ENCODE results near the gene OGFRL1. TPM values are rescaled to one million over a fixed set of nuclear protein-coding genes. Genes with fewer than 3 reads are reported as not detected.
A peak's percentile ranks its signal among the peaks of the same experiment; 100 is the strongest.

OGFRL1 gene
- total RNA-seq (ENCODE audit: low replicate concordance), result 4.9 and 7.5 TPM in 2 replicates

- no peaks in the 10 kb centered on the region for H4K20me1 ChIP-seq (ENCODE audit: low read depth)
- DNase-seq (ENCODE audit: low spot score), result peak; percentile 86
- H3K36me3 ChIP-seq, result no peaks in the 10 kb centered on the region
- Mint-ChIP-seq H3K4me1 (peaks cover 30% of the 10 kb centered on the region), H3K4me3 (peak within 1 kb of the TSS; percentile 90), H3K9me3 (no peaks in the 10 kb centered on the region), H3K27ac (peak within 1 kb of the TSS; percentile 28), H3K27me3 (ENCODE audit: insufficient read depth, low read depth) (peaks cover 8% of the 10 kb centered on the region), H3K36me3 (peaks cover 9% of the 10 kb centered on the region)
- H3K9me3 ChIP-seq (ENCODE audit: low read depth), result no peaks in the 10 kb centered on the region
- peak within 1 kb of the TSS; percentile 83 for H3K4me3 ChIP-seq
- H3K9ac ChIP-seq, result no peak within 1 kb of the TSS
- no peak for TF ChIP-seq EZH2 (IDR thresholded peaks at IDR 0.05)
- no peaks in the 10 kb centered on the region for H3K4me1 ChIP-seq
- no peaks in the 10 kb centered on the region for H3K27me3 ChIP-seq
- peak within 1 kb of the TSS; percentile 100 for H2AFZ ChIP-seq (replicated peaks)
- peak within 1 kb of the TSS; percentile 91 for H3K4me2 ChIP-seq
- no peak within 1 kb of the TSS for H3K27ac ChIP-seq
- H3K79me2 ChIP-seq (ENCODE audit: low read depth), result no peaks in the 10 kb centered on the region
- H3F3A ChIP-seq (ENCODE audit: low read depth), result peaks cover 13% of the 10 kb centered on the region
Observed at GRCh38 chr6:71288228-71289038, at the start of gene OGFRL1. Gene OGFRL1 (plus strand): TSS chr6:71288811. CDS start chr6:71288937, 126 bp downstream.

GRCh38 chr6:71239694-71240093, 48.9 kb upstream of the OGFRL1 start:
- no peak overlapping the region for H3K4me3 ChIP-seq
- no peaks in the 10 kb centered on the region for H3K9me3 ChIP-seq (ENCODE audit: low read depth)
- H3K27me3 ChIP-seq, result no peaks in the 10 kb centered on the region
- H4K20me1 ChIP-seq (ENCODE audit: low read depth), result no peaks in the 10 kb centered on the region
- H3K4me2 ChIP-seq, result no peak overlapping the region
- Mint-ChIP-seq H3K4me1 (peaks cover 7% of the 10 kb centered on the region), H3K4me3 (no peak overlapping the region), H3K27me3 (ENCODE audit: insufficient read depth, low read depth) (peaks cover 4% of the 10 kb centered on the region), H3K36me3 (no peaks in the 10 kb centered on the region), H3K27ac (no peak overlapping the region), H3K9me3 (peaks cover 21% of the 10 kb centered on the region)
- no peaks in the 10 kb centered on the region for H3K4me1 ChIP-seq
- H3F3A ChIP-seq (ENCODE audit: low read depth), result no peaks in the 10 kb centered on the region
- H2AFZ ChIP-seq (replicated peaks), result no peak overlapping the region
- no peak overlapping the region for H3K9ac ChIP-seq
- H3K36me3 ChIP-seq, result no peaks in the 10 kb centered on the region
- no peak for TF ChIP-seq CTCF (IDR thresholded peaks at IDR 0.05)
- TF ChIP-seq EZH2phosphoT487 (IDR thresholded peaks at IDR 0.05), result no peak
- TF ChIP-seq EZH2 (IDR thresholded peaks at IDR 0.05), result no peak
- H3K27ac ChIP-seq, result no peak overlapping the region
- DNase-seq (ENCODE audit: low spot score), result no peak
- no peaks in the 10 kb centered on the region for H3K79me2 ChIP-seq (ENCODE audit: low read depth)

GRCh38 chr6:71245265-71246049, 43.2 kb upstream of the OGFRL1 start:
- Histone ChIP-seq H2AFZ (replicated peaks) (no peak overlapping the region), H3K9me3 (ENCODE audit: low read depth) (no peaks in the 10 kb centered on the region), H3K27ac (no peak overlapping the region), H3K4me1 (no peaks in the 10 kb centered on the region), H3K27me3 (no peaks in the 10 kb centered on the region), H3K79me2 (ENCODE audit: low read depth) (no peaks in the 10 kb centered on the region), H3K36me3 (no peaks in the 10 kb centered on the region), H3K4me2 (no peak overlapping the region), H3K9ac (no peak overlapping the region), H3K4me3 (no peak overlapping the region), H3F3A (ENCODE audit: low read depth) (no peaks in the 10 kb centered on the region), H4K20me1 (ENCODE audit: low read depth) (no peaks in the 10 kb centered on the region)
- Mint-ChIP-seq H3K27me3 (ENCODE audit: insufficient read depth, low read depth) (peaks cover 4% of the 10 kb centered on the region), H3K9me3 (peaks cover 26% of the 10 kb centered on the region), H3K4me3 (no peak overlapping the region), H3K27ac (no peak overlapping the region), H3K4me1 (peaks cover 24% of the 10 kb centered on the region), H3K36me3 (peaks cover 2% of the 10 kb centered on the region)
- no peak for DNase-seq (ENCODE audit: low spot score)
- no peak for TF ChIP-seq CTCF (IDR thresholded peaks at IDR 0.05)
- TF ChIP-seq EZH2phosphoT487 (IDR thresholded peaks at IDR 0.05), result no peak
- no peak for TF ChIP-seq EZH2 (IDR thresholded peaks at IDR 0.05)

All from neural progenitor cell (in vitro differentiated cells).